RWPE2 (cell line): Measurements from ENCODE around the gene ARHGDIG.
"Not testable (repeated sequence)": the region's sequence is repeated elsewhere in the genome, so short reads cannot be mapped to it uniquely, and the experiment has no call there.

Experiments used
- ATAC-seq: fragments of 200-7000 bp; cut with Tn5 transposase; 3 replicates; pipeline ENCODE4 v1.9.1; 2021; ENCODE audit warnings: low read depth
- DNase-seq: peaks from one replicate; pipeline ENCODE4 v3.0.0-alpha.2; 2020; ENCODE audit warnings: low spot score
- H3K27ac ChIP-seq: fragments of 450-650 bp; 2 replicates; pipeline ENCODE4 v1.5.1; 2017; ENCODE audit warnings: mild to moderate bottlenecking; ENCODE audit not compliant: poor library complexity, severe bottlenecking
- H3K27me3 ChIP-seq: fragments of 250-450 bp; sonication (Bioruptor Pico); 2 replicates; pipeline ENCODE4 v1.5.1; 2021; ENCODE audit warnings: mild to moderate bottlenecking, moderate library complexity; ENCODE audit not compliant: insufficient read depth, poor library complexity, severe bottlenecking
- H3K36me3 ChIP-seq: fragments of 250-450 bp; sonication (Bioruptor Pico); 2 replicates; pipeline ENCODE4 v1.5.1; 2020; ENCODE audit warnings: low read depth, mild to moderate bottlenecking, moderate library complexity
- H3K4me1 ChIP-seq: fragments of 250-450 bp; sonication (Bioruptor Pico); 2 replicates; pipeline ENCODE4 v1.5.1; 2021; ENCODE audit warnings: mild to moderate bottlenecking, moderate library complexity; ENCODE audit not compliant: insufficient read depth, poor library complexity, severe bottlenecking
- H3K4me3 ChIP-seq: fragments of 250-450 bp; sonication (Bioruptor Pico); 2 replicates; pipeline ENCODE4 v1.5.1; 2021; ENCODE audit warnings: mild to moderate bottlenecking, moderate library complexity; ENCODE audit not compliant: severe bottlenecking
- H3K9me3 ChIP-seq: fragments of 250-450 bp; sonication (Bioruptor Pico); 2 replicates; pipeline ENCODE4 v1.5.1; 2021; ENCODE audit warnings: mild to moderate bottlenecking, moderate library complexity; ENCODE audit not compliant: severe bottlenecking
- CTCF ChIP-seq: fragments of 450-650 bp; IDR thresholded peaks from one replicate; pipeline ENCODE4 v1.5.1; 2017; ENCODE audit warnings: mild to moderate bottlenecking, moderate library complexity; ENCODE audit not compliant: poor library complexity, severe bottlenecking

ARHGDIG gene

GRCh38 chr16:324451-325334 lies 44.3 kb downstream of the ARHGDIG start:
- no peaks in the 10 kb centered on the region for H3K9me3 ChIP-seq
- H3K4me3 ChIP-seq: no peak overlapping the region
- DNase-seq (no peak), ATAC-seq (no peak)
- H3K36me3 ChIP-seq: peaks cover 4% of the 10 kb centered on the region; the same call in 1 of the 2 replicates
- H3K27ac ChIP-seq: no peak overlapping the region
- peaks cover 18% of the 10 kb centered on the region for H3K4me1 ChIP-seq
- H3K27me3 ChIP-seq: no peaks in the 10 kb centered on the region
- TF ChIP-seq CTCF: no peak

GRCh38 chr16:325375-326145 lies 45.2 kb downstream of the ARHGDIG start:
- H3K27ac ChIP-seq: no peak overlapping the region

GRCh38 chr16:330741-331140 lies 50.4 kb downstream of the ARHGDIG start:
- H3K4me3 ChIP-seq: no peak overlapping the region
- peaks cover 18% of the 10 kb centered on the region for H3K4me1 ChIP-seq
- no peak for ATAC-seq
- peaks cover 5% of the 10 kb centered on the region; the same call in 1 of the 2 replicates for H3K36me3 ChIP-seq
- DNase-seq: no peak
- TF ChIP-seq CTCF: no peak
- no peak overlapping the region for H3K27ac ChIP-seq
- H3K9me3 ChIP-seq: no peaks in the 10 kb centered on the region
- no peaks in the 10 kb centered on the region for H3K27me3 ChIP-seq

More at GRCh38 chr16:325375-326145, 45.2 kb downstream of the ARHGDIG start:
- no peaks in the 10 kb centered on the region for H3K9me3 ChIP-seq
- peaks cover 5% of the 10 kb centered on the region; the same call in 1 of the 2 replicates for H3K36me3 ChIP-seq
- TF ChIP-seq CTCF: no peak
- DNase-seq (no peak), ATAC-seq (no peak)
- no peak overlapping the region for H3K4me3 ChIP-seq
- peaks cover 18% of the 10 kb centered on the region for H3K4me1 ChIP-seq
- no peaks in the 10 kb centered on the region for H3K27me3 ChIP-seq

GRCh38 chr16:331181-331814 lies 50.9 kb downstream of the ARHGDIG start:
- H3K9me3 ChIP-seq, DNase-seq, H3K4me3 ChIP-seq, ATAC-seq, H3K27me3 ChIP-seq, H3K36me3 ChIP-seq, H3K27ac ChIP-seq: not testable (repeated sequence)
- H3K4me1 ChIP-seq: peaks cover 18% of the 10 kb centered on the region
